Activated T-helper 9 cell treated with anti-CD3 and anti-CD28 coated beads, Interleukin-2, amount 50 U/mL, for 16 hours (primary cell): ENCODE results near the gene NELL1.

Experiments
- DNase-seq: peaks from one replicate; pipeline ENCODE4 v3.0.0-alpha.2; 2020; ENCODE audit warnings: low read depth

NELL1 gene

GRCh38 chr11:20668844-20669819 lies at the start of gene NELL1:
Gene NELL1, plus strand, starts transcription at chr11:20669586.
- DNase-seq: no peak

GRCh38 chr11:20620988-20621387 lies 48.4 kb upstream of the NELL1 start:
- no peak for DNase-seq

DNA sequence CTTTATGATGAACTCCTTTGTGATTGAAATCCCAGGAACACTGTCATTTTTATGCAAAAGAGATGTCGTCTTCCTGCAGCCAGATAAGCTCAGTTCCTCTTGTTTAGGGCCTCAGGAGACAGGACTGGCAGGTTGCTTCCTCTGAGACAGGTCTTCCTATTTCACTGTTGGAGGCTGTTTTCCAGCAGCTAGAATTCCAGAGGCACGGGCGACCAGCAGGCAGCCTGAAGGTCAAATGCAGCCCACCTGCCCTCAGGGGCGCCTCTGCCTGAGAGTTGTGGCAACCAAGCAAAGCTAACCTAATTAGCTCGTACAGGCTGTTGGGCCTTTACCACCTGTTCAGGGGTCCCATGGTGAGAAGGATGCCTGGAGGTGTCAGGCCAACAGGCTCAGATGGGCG lies 47.7 kb upstream of the NELL1 start:
- no peak for DNase-seq

GRCh38 chr11:20623252-20623651 lies 46.1 kb upstream of the NELL1 start:
- no peak for DNase-seq

DNA sequence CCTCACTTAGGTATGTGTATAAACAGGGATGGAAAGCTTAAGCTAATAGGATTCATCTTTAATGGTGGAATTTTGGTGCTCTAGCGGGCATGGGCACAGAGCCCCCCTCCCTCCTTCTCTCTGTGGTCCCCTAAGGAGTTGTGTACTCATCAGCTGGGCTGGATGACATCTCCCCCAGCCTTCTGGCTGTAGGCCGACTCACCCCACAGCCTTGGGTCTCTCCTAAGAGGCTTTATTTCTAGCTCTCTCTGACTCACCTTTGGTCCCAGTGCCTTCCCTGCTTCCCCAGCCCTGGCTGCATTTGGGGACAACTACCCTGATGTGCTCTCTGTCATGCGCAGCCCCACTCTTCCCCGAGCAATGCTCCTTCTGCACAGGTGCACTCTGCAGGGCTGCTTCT lies 43.1 kb upstream of the NELL1 start:
- no peak for DNase-seq

DNA sequence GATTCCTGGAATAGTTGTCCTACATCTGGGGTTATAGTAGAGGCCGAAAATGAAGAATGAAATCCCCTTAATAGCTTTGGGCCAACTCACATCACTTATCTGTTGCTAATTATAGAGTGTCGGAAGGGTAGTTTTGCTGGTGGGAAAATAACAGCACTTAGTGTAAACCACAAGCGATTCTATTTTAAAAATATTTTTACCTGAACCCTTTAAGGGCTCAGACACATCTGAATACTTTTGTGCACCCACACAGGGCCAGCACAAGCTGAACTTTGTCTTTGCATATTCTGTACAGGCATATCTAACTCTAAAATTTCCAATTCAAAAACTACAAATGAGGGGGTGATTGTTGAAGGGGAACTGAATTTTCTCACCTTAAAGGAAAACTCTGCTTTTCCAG lies 42.4 kb upstream of the NELL1 start:
- DNase-seq: no peak

GRCh38 chr11:20627701-20628100 lies 41.7 kb upstream of the NELL1 start:
- no peak for DNase-seq

GRCh38 chr11:20631519-20632168 lies 37.7 kb upstream of the NELL1 start:
- no peak for DNase-seq

GRCh38 chr11:20632169-20632532 lies 37.2 kb upstream of the NELL1 start:
- no peak for DNase-seq

- DNase-seq: no peak
Observed at GRCh38 chr11:20634044-20634443, 35.3 kb upstream of the NELL1 start.

DNA sequence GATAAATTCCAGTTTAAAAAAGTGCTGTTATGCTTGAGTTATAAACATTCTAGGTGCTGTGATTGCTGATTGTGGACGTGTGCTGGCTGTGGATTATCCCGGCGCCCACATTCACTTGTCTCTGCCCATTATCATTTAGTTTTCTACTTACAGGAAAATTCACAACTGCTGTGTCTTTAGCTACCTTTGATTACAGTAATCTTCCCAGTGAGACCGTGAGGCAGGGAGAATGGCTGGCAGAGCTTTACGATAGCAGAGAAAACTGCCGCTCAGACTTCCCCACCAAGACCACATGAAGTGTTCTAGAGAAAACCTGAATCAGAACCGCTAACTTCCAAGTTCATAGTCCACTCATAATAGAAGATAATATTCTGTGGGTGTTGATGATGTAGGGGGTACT lies 34.6 kb upstream of the NELL1 start:
- DNase-seq: no peak

GRCh38 chr11:20638074-20638473 lies 31.3 kb upstream of the NELL1 start:
- no peak for DNase-seq

DNA sequence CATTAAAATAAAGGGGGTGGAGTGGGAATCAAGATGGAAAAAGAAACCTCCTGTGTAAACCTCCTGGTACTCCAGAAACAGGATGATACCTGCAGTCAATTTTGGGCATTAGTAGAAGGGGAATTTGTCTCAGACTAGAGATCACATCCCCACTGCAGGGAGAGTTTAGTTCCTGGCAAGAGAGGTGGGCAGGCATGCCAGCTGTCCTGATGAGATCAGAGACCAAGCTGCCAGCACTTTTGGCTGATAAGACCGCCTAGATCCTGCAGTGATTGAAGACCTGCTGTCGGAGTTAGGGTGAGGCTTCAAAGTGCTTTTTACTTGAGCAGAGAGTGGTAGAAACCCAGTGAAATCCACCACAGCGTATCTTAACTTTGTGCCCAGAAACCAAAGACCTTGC lies 29.7 kb upstream of the NELL1 start:
- no peak for DNase-seq

DNA sequence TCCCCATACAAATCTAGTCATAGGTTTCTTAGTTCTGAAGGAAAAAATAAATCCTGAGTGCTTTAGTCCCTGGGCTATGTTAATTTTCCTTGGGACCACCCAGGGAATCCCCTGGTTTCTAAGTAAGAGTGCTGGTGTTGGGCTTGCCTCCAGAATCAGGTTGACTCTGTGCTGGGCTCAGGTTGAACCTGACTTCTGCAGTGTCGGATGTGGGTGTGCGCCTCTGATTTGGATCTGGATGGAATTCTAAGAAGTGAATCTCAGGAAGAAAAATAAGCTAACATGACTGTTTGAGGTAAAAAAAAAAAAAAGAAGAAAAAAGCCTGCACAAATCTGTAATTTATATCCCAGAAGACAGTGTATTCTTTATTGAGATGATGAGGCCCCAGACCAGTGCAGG lies 29.0 kb upstream of the NELL1 start:
- DNase-seq: no peak

DNA sequence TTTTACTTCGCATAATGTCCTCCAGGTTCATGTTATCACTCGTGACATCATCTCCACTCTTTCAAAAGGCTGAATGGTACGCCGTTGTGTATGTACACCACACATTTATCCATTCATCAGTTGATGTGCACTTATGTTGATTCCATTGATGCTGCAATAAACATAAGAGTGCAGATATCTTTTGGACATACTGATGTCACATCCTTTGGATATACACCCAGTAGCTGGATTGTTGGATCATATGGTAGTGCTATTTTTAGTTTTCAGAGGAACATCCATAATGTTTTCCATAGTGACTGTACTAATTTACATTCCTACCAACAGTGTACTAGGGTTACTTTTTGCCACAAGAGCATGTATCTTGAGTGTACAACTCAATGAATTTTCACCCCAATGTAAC lies 25.0 kb upstream of the NELL1 start:
- DNase-seq: no peak

GRCh38 chr11:20647976-20648565 lies 21.3 kb upstream of the NELL1 start:
- DNase-seq: no peak

- DNase-seq: no peak
Observed at GRCh38 chr11:20652150-20652806, 17.1 kb upstream of the NELL1 start.

DNA sequence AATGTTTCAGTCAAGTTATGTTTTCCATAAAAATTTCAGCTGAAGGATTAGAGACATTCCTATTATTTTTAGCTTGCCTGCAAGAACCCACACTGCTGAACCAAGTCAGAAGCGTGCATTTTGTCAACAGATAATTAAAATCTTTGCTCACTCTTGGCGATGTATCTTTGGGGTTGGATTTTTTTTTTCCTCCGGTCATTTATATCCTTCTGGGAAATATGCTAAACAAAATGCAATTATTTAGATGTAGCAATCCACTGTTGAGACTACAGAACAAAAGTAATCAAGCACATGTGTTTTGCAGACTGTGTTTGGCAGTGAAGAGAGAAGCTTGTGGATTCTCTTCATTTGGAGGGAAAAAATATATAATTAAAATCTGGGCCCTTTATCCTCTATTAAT lies 15.3 kb upstream of the NELL1 start:
- no peak for DNase-seq

DNA sequence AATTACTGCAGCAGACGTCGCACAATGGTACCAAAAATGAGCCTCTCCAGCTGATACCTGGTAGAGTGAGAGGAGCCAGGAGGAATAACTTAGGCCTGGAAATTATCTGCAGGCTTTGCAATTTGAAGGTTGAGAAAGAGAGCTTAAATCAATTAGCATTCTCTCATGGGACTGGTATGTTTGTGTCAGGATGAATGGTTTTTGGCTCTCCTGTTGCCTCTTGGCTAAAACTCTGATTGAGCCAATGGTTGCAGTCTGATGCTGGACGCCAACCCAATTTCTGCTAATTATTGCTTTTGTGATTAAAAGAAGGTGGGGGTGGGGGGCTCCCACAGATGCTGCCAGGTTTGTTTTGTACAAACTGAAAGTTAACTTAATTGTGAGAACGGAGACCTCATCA lies 12.5 kb upstream of the NELL1 start:
- no peak for DNase-seq

- DNase-seq: no peak
Observed at GRCh38 chr11:20658135-20658534, 11.3 kb upstream of the NELL1 start.

- DNase-seq: no peak
Observed at GRCh38 chr11:20661445-20661844, 7.9 kb upstream of the NELL1 start.

- no peak for DNase-seq
Observed at GRCh38 chr11:20661850-20662249, 7.5 kb upstream of the NELL1 start.
